HL-60 (cell line): ENCODE results near the gene MINDY1.

Source experiments
- REST ChIP-seq: IDR thresholded peaks from 2 replicates; pipeline ENCODE4 v1.6.1; 2012; ENCODE audit warnings: low read depth; ENCODE audit not compliant: insufficient replicate concordance
- TF ChIP-seq, protein P1 (sequence below): IDR thresholded peaks from one replicate; pipeline ENCODE4 v1.5.1; 2011; ENCODE audit warnings: low read length, control low read depth, inconsistent platforms; ENCODE audit not compliant: insufficient read depth

- TF ChIP-seq, protein P1, sequence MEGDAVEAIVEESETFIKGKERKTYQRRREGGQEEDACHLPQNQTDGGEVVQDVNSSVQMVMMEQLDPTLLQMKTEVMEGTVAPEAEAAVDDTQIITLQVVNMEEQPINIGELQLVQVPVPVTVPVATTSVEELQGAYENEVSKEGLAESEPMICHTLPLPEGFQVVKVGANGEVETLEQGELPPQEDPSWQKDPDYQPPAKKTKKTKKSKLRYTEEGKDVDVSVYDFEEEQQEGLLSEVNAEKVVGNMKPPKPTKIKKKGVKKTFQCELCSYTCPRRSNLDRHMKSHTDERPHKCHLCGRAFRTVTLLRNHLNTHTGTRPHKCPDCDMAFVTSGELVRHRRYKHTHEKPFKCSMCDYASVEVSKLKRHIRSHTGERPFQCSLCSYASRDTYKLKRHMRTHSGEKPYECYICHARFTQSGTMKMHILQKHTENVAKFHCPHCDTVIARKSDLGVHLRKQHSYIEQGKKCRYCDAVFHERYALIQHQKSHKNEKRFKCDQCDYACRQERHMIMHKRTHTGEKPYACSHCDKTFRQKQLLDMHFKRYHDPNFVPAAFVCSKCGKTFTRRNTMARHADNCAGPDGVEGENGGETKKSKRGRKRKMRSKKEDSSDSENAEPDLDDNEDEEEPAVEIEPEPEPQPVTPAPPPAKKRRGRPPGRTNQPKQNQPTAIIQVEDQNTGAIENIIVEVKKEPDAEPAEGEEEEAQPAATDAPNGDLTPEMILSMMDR, result no peak
- no peak for TF ChIP-seq REST
Measured at GRCh38 chr1:151032164-151032563, 25.5 kb upstream of the MINDY1 start.
